GM12873 (cell line): ENCODE measurements around the gene COPS4.

ENCODE experiments used
- TF ChIP-seq, protein P1 (sequence below): IDR thresholded peaks from 2 replicates; pipeline ENCODE4 v1.5.1; 2012; ENCODE audit warnings: low read depth, mild to moderate bottlenecking, moderate library complexity, low read length, control low read depth; ENCODE audit not compliant: insufficient read depth; ENCODE audit errors: missing control alignments

COPS4 gene

GRCh38 chr4:83115656-83116285 is 80.8 kb downstream of the COPS4 start:
- TF ChIP-seq, protein P1, sequence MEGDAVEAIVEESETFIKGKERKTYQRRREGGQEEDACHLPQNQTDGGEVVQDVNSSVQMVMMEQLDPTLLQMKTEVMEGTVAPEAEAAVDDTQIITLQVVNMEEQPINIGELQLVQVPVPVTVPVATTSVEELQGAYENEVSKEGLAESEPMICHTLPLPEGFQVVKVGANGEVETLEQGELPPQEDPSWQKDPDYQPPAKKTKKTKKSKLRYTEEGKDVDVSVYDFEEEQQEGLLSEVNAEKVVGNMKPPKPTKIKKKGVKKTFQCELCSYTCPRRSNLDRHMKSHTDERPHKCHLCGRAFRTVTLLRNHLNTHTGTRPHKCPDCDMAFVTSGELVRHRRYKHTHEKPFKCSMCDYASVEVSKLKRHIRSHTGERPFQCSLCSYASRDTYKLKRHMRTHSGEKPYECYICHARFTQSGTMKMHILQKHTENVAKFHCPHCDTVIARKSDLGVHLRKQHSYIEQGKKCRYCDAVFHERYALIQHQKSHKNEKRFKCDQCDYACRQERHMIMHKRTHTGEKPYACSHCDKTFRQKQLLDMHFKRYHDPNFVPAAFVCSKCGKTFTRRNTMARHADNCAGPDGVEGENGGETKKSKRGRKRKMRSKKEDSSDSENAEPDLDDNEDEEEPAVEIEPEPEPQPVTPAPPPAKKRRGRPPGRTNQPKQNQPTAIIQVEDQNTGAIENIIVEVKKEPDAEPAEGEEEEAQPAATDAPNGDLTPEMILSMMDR: no peak

DNA sequence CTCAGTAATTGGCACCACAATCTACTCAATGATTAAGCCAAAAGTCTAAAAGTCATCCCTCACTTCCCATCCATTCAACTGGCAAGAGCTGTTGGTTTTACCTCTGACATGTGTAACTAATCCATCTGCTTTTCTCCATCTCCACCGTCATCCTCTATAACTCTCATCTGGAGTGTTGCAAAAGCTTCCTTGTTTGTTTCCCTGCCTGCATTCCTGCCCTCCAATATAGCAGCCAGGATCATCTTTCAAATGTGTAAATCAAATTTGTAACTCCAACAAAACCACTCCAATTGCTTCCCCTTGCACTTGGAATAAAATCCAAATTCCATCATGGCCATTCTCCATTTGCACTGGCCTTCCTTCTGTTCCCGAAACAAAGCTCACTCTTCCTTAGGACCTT is 83.9 kb downstream of the COPS4 start:
- TF ChIP-seq, protein P1: no peak

- TF ChIP-seq, protein P1: no peak
Measured at GRCh38 chr4:83121246-83121645, 86.3 kb downstream of the COPS4 start.

DNA sequence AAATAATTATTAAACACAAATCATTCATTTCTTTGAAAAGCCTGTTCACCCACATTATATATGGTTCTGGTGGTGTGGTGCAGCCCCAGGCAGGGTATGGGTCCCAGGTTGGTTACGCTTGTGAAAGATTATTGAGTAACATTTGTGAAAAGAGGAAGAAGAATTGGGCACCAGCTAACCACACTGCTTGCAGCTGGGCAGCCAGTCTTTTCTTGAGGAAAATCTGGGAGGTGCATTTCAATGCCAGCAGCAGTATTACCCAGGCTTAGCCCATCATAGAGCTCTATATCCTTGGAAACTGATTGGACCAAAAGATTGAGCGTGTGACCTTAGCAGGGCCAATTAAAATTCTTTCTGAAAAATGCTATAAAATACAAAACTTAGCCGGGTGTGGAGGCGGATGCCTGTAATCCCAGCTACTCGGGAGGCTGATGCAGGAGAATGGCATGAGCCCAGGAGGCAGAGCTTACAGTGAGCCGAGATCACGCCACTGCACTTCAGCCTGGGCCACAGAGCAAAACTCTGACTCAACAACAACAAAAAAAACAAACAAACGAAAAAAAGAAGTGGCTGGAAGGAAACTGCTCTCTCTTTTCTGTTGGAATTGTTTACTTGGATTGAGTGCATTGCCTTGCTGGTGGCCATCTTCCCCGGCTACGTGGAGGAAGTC is 89.3 kb downstream of the COPS4 start:
- TF ChIP-seq, protein P1: no peak
